Measurements from ENCODE around the gene ETV4. TPM values are rescaled to one million over a fixed set of nuclear protein-coding genes. Genes with fewer than 3 reads are reported as not detected.
A peak's percentile ranks its signal among the peaks of the same experiment; 100 is the strongest.

Gene ETV4
- total and polyA plus RNA-seq, 2 of the 13 experiments (the other 11 are each of a cell fraction or from before 2014, with no cell fraction given): 128 to 330 TPM

DNA sequence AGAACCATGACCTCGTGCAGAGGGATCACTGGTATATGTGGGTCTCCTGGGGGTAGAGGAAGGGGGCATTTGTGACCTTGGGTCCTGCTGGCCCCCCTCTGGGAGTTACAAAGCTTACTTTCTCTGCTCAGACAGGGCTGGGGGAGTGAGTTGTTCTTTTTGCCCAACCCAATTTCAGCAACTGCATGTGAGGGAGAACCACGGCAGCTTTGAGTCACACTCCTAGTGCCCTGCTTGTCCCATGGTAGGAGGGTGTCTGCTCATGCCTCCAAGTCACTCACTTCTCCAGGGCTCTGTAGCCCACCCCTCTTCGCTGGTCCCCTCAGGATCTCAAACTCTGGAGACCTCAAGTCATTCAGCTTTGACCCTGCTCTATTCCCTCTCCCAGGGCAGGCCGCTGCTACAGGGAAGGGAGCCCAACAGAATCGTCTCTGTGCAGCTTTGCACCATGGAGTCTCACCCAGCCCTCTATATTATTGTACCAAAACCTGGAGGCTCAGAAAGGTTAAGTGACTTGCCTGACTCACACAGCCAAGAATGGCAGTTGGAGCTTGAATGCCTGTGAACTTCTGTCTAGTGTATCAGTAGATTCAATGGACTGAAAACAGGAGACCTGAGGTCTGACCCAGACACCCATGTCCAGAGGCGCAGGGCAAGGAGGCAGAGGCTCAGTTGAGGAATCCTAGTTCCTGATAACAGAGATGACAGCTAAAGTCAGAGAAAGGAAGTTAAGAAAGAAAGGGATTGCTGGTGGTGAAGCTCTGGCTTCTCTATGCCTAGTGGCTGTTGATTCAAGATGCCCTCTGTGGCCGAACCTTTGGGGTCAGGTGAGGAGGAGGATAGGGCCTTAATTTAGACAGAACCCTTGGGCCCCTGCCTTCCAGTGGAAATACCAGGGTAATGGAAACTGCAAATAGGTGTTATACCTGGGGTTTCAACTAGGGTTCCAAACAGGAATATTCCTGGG lies 14.6 kb upstream of the ETV4 start (continued):
- TF ChIP-seq ZNF318 (CRISPR knock-in tag; IDR thresholded peaks at IDR 0.05) (peak; percentile 33; the same call in 1 of the 2 replicates), CBX5 (CRISPR knock-in tag; IDR thresholded peaks at IDR 0.05; ENCODE audit: borderline replicate concordance) (no peak), JARID2 (CRISPR knock-in tag; IDR thresholded peaks at IDR 0.05; ENCODE audit: insufficient replicate concordance) (no peak), NFATC3 (CRISPR knock-in tag; IDR thresholded peaks at IDR 0.05) (no peak), ZNF878 (CRISPR knock-in tag; IDR thresholded peaks at IDR 0.05) (peak; percentile 70; the same call in 1 of the 2 replicates), ARHGAP35 (CRISPR knock-in tag; IDR thresholded peaks at IDR 0.05; ENCODE audit: borderline replicate concordance) (no peak), SP4 (CRISPR knock-in tag; IDR thresholded peaks at IDR 0.05) (peak; percentile 55; the same call in 1 of the 2 replicates), ZNF10 (CRISPR knock-in tag; IDR thresholded peaks at IDR 0.05; ENCODE audit: borderline replicate concordance, low read depth) (no peak), LRRFIP1 (CRISPR knock-in tag; conservative IDR thresholded peaks at IDR 0.05) (no peak), ZNF234 (CRISPR knock-in tag; conservative IDR thresholded peaks at IDR 0.05) (no peak)
- TF ChIP-seq, protein P1, sequence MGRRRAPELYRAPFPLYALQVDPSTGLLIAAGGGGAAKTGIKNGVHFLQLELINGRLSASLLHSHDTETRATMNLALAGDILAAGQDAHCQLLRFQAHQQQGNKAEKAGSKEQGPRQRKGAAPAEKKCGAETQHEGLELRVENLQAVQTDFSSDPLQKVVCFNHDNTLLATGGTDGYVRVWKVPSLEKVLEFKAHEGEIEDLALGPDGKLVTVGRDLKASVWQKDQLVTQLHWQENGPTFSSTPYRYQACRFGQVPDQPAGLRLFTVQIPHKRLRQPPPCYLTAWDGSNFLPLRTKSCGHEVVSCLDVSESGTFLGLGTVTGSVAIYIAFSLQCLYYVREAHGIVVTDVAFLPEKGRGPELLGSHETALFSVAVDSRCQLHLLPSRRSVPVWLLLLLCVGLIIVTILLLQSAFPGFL (CRISPR knock-in tag; IDR thresholded peaks at IDR 0.05): no peak
